DMS53 treated with DMSO at 0.1 percent for 48 hours (cell line): ENCODE data around the gene C16orf96.

ENCODE experiments used
- DNase-seq: peaks from one replicate; lab custom pipeline; 2025; ENCODE audit not compliant: unreplicated experiment; lab: John Stamatoyannopoulos, UW

C16orf96 gene

GRCh38 chr16:4615384-4616046 lies 59.4 kb downstream of the C16orf96 start:
- DNase-seq, result no peak

- DNase-seq, result peak; percentile 93
Measured at GRCh38 chr16:4616047-4616811, 60.1 kb downstream of the C16orf96 start.

GRCh38 chr16:4617880-4618279 lies 61.7 kb downstream of the C16orf96 start:
- no peak for DNase-seq

- DNase-seq, result peak; percentile 28
Measured at GRCh38 chr16:4618645-4619418, 62.7 kb downstream of the C16orf96 start.

- DNase-seq, result no peak
Measured at GRCh38 chr16:4623593-4623992, 67.5 kb downstream of the C16orf96 start.

GRCh38 chr16:4624015-4624826 lies 68.1 kb downstream of the C16orf96 start, which contains the start of gene MGRN1:
MGRN1 (plus strand) TSS chr16:4624826; CDS start chr16:4624961, 135 bp downstream.
- peak; percentile 84 for DNase-seq

DNA sequence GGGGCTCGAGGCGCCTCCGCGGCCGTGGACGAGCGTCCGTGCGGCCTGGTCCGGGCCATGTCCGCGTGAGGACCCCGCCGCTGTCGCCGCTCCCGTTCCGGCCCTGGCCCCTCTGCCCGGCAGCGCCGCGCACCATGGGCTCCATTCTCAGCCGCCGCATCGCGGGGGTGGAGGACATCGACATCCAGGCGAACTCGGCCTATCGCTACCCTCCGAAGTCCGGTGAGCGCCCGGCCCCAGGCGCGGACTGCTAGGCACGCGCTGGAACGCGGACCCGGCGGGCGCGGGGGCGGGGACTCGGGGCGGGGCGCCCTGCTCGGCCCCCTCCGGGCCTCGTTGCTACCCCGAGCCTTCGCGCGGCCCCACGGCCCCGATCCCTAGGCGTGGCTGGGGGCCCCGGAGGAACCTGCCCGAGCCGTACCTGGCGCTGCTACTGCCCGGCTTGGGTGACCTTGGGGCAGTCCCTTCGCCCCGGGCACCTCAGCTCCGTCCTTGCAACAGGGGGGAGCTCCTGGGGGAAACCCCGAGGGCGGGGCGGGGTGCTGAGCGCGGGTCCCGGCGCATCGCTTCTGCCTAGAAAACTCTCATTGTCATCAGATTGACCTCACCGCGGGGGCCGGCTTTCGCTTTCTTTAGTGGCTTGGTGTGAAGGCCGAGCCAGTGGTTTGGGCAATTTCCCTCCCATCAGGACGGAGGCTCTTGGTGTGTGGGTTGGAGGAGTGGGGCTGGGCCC lies 68.9 kb downstream of the C16orf96 start:
- peak; percentile 15 for DNase-seq

GRCh38 chr16:4625560-4626159 lies 69.5 kb downstream of the C16orf96 start:
- DNase-seq, result no peak

GRCh38 chr16:4626396-4626795 lies 70.3 kb downstream of the C16orf96 start:
- DNase-seq, result no peak

DNA sequence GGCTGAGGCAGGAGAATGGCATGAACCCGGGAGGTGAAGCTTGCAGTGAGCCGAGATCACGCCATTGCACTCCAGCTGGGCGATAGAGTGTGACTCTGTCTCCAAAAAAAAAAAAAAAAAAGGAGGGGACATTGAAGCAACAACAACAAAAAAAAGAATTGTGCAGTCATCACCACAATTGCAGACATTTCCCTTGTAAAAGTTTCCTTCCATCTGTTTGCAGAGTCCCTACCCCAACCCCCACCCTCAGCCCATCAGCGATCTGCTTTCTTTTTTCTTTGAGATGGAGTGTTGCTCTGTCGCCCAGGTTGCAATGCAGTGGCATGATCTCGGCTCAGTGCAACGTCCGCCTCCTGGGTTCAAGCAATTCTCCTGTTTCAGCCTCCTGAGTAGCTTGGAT lies 72.1 kb downstream of the C16orf96 start:
- DNase-seq, result no peak

- DNase-seq, result no peak
Measured at GRCh38 chr16:4631444-4631843, 75.3 kb downstream of the C16orf96 start.

- DNase-seq, result no peak
Measured at GRCh38 chr16:4633910-4634635, 77.9 kb downstream of the C16orf96 start.

GRCh38 chr16:4634768-4635167 lies 78.6 kb downstream of the C16orf96 start:
- no peak for DNase-seq

DNA sequence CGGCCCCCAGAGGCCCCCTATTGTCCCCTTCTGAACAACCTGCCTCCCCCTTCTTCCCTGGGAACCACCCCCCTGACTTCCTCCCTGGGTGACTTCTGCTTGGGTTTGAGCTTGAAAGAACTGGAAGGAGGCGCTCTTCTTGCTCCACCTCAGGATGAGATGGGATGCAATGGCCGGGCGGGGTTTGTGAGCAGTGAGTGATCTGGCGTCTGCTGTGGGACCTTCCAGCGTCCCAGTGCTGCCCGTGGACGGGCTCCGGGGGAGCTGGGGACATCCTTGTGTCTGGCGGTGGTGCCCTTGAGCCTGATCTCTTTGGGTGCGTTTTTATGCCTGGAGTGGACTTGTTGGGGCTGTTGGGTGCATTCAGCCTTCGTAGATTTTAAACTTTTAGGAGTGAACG lies 80.1 kb downstream of the C16orf96 start:
- DNase-seq, result no peak

DNA sequence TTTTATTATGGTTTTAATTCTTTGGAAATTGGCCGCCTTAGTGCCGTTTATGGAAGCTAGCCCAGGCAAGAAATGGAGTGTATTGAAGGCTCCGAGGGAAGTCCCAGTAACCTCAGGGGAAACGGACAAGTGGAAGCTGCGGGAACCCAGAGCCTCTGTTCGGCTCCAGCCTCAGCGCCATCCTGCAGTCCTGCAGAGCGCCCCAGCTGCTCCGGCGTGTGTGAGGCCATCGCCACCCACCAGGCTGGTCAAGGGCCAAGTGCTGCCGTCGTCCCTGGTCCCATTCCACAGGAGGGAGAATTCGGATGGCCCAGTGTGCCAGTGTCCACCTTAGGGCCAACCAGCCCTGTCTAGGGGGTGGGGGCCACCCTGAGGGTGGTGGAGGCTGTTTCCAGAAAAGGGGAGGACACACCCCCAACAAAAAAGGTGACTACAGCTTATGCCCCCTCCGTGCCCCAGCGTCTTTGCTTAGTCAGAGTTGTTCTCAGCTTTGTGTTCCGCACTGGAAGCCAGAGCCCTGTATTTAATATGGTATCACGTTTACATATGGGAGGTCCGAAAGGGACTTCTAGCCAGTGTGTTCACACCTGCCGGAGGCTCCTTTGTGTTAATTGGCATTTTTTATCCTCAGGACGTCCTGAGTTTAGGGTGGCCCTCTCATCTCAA lies 81.5 kb downstream of the C16orf96 start:
- DNase-seq, result no peak

DNA sequence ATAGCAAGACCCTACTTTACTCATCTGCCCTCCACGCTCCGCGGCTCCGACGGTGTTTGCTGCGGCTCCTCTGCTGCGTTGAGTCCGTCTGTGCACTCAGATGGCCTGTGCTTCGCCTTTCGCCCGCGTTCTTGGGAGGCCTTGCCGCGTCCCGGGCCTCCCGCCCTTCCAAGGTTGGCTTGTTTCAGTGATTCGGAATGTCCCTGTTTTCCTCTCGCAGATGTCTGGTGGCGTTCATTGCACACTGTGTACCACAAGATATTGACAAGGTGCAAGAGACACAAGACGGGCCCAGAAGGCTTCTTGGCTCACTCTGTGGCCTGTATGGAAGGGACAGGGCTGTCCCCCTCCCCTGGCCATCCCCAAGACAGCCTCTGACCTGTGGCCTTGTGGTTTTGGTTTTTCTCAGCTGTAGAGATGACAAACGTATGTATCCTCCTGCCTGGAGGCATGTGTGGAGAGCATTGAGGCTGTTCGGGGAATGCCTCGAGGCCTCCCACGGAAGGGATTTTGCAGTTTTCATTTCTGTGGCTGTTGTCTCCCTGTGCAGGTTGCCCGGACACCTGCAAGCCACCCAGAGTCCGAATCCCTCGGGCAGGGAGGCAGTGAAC lies 83.9 kb downstream of the C16orf96 start:
- no peak for DNase-seq

- no peak for DNase-seq
Measured at GRCh38 chr16:4640572-4641305, 84.6 kb downstream of the C16orf96 start.

GRCh38 chr16:4641306-4641687 lies 85.2 kb downstream of the C16orf96 start:
- no peak for DNase-seq
